GM12891 (cell line): ENCODE results near the gene HADH.

Experiments used
- POLR2A ChIP-seq: IDR thresholded peaks from 2 replicates; pipeline ENCODE4 v1.6.1; 2011; ENCODE audit warnings: low read depth, low read length, control low read depth
- TAF1 ChIP-seq: IDR thresholded peaks from 2 replicates; pipeline ENCODE4 v1.6.1; 2011; ENCODE audit warnings: low read depth, low read length, control low read depth

GRCh38 chr4:108018884-108019187, 29.1 kb downstream of the HADH start:
- TF ChIP-seq TAF1 (no peak), POLR2A (no peak)
